OCI-LY7 (cell line): ENCODE measurements around the gene ACAD8.

Experiments
- CTCF ChIP-seq: fragments of 200-600 bp; sonication (generic); conservative IDR thresholded peaks from 2 replicates; pipeline ENCODE4 v1.5.1; 2014; ENCODE audit warnings: mild to moderate bottlenecking, antibody characterized with exemption, low read length, moderate library complexity, mixed read lengths
- EZH2phosphoT487 ChIP-seq: fragments of 200-600 bp; sonication (generic); IDR thresholded peaks from 2 replicates; pipeline ENCODE4 v1.6.1; 2018; ENCODE audit warnings: low read depth, borderline replicate concordance, mild to moderate bottlenecking, mixed run types, antibody characterized with exemption, low read length, moderate library complexity, mixed read lengths

GRCh38 chr11:134313821-134314607, 60.6 kb downstream of the ACAD8 start:
- no peak for TF ChIP-seq CTCF
- TF ChIP-seq EZH2phosphoT487: no peak
